ENCODE measurements around the gene PCSK6. TPM values are rescaled to one million over a fixed set of nuclear protein-coding genes. Genes with fewer than 3 reads are reported as not detected.

Gene PCSK6
- total and polyA plus RNA-seq, 5 experiments from 2014 or later: 0.04 to 6.7 (median 1.3) TPM

- H3K27me3 Mint-ChIP-seq: peaks cover 12 to 56% (median 28%) of the 10 kb centered on the region in 5 donors
- peaks cover 2 to 46% (median 17%) of the 10 kb centered on the region in 3 donors for H3K36me3 Mint-ChIP-seq
- no peak overlapping the region for H3K27ac Mint-ChIP-seq
- ATAC-seq (no peak), DNase-seq (no peak)
- POLR2A ChIA-PET: no interaction called here
- no peak overlapping the region for H3K4me3 Mint-ChIP-seq
- peaks cover 5 to 11% (median 10%) of the 10 kb centered on the region in 4 donors for H3K4me1 Mint-ChIP-seq
- peaks cover 22 to 50% (median 40%) of the 10 kb centered on the region in 9 donors for H3K9me3 Mint-ChIP-seq
Observed at GRCh38 chr15:101520395-101520794, 30.9 kb upstream of the PCSK6 start.

GRCh38 chr15:101517504-101517903 lies 28.0 kb upstream of the PCSK6 start:
- Mint-ChIP-seq H3K36me3 (peaks cover 2 to 51% (median 21%) of the 10 kb centered on the region in 3 donors), H3K27ac (no peak overlapping the region), H3K4me3 (no peak overlapping the region), H3K9me3 (peaks cover 22 to 60% (median 40%) of the 10 kb centered on the region in 9 donors), H3K27me3 (peaks cover 9 to 34% (median 24%) of the 10 kb centered on the region in 5 donors), H3K4me1 (peaks cover 5 to 11% (median 6%) of the 10 kb centered on the region in 4 donors)
- DNase-seq (no peak), ATAC-seq (no peak)
- POLR2A ChIA-PET: no interaction called here

GRCh38 chr15:101514318-101514717 lies 24.8 kb upstream of the PCSK6 start:
- H3K4me3 Mint-ChIP-seq: no peak overlapping the region
- H3K4me1 Mint-ChIP-seq: no peaks in the 10 kb centered on the region
- DNase-seq: no peak
- peaks cover 0 to 27% (median 9%) of the 10 kb centered on the region in 5 donors for H3K27me3 Mint-ChIP-seq
- POLR2A ChIA-PET: no interaction called here
- H3K9me3 Mint-ChIP-seq: peaks cover 13 to 48% (median 29%) of the 10 kb centered on the region in 9 donors
- no peak for ATAC-seq
- peaks cover 0 to 36% (median 21%) of the 10 kb centered on the region in 3 donors for H3K36me3 Mint-ChIP-seq
- H3K27ac Mint-ChIP-seq: no peak overlapping the region

- ATAC-seq: no peak
- H3K27me3 Mint-ChIP-seq: peaks cover 4 to 21% (median 6%) of the 10 kb centered on the region in 5 donors
- no peak overlapping the region for H3K4me3 Mint-ChIP-seq
- H3K36me3 Mint-ChIP-seq: peaks cover 0 to 19% (median 12%) of the 10 kb centered on the region in 3 donors
- H3K9me3 Mint-ChIP-seq: peaks cover 6 to 23% (median 15%) of the 10 kb centered on the region in 9 donors
- no peaks in the 10 kb centered on the region for H3K4me1 Mint-ChIP-seq
- no peak overlapping the region for H3K27ac Mint-ChIP-seq
- no peak for DNase-seq
- POLR2A ChIA-PET: no interaction called here
Observed at GRCh38 chr15:101511717-101512116, 22.2 kb upstream of the PCSK6 start.

- peaks cover 0 to 11% (median 5%) of the 10 kb centered on the region in 9 donors for H3K9me3 Mint-ChIP-seq
- POLR2A ChIA-PET: no interaction called here
- no peak overlapping the region for H3K27ac Mint-ChIP-seq
- H3K36me3 Mint-ChIP-seq: peaks cover 0 to 7% (median 4%) of the 10 kb centered on the region in 3 donors
- H3K4me3 Mint-ChIP-seq: no peak overlapping the region
- H3K4me1 Mint-ChIP-seq: no peaks in the 10 kb centered on the region
- ATAC-seq: no peak
- DNase-seq: no peak
- peaks cover 4 to 21% (median 10%) of the 10 kb centered on the region in 5 donors for H3K27me3 Mint-ChIP-seq
Observed at GRCh38 chr15:101510212-101511197, 21.0 kb upstream of the PCSK6 start.

- peaks cover 6 to 30% (median 17%) of the 10 kb centered on the region in 5 donors for H3K27me3 Mint-ChIP-seq
- peaks cover 0 to 3% (median 0%) of the 10 kb centered on the region in 9 donors for H3K9me3 Mint-ChIP-seq
- no peak overlapping the region for H3K4me3 Mint-ChIP-seq
- H3K4me1 Mint-ChIP-seq: no peaks in the 10 kb centered on the region
- no peak overlapping the region for H3K27ac Mint-ChIP-seq
- no peak for ATAC-seq
- no peaks in the 10 kb centered on the region for H3K36me3 Mint-ChIP-seq
- DNase-seq: no peak
- POLR2A ChIA-PET: no interaction called here
Observed at GRCh38 chr15:101509279-101509678, 19.8 kb upstream of the PCSK6 start.

GRCh38 chr15:101506491-101506890 lies 17.0 kb upstream of the PCSK6 start:
- no peak overlapping the region for H3K4me3 Mint-ChIP-seq
- DNase-seq (no peak), ATAC-seq (no peak)
- H3K9me3 Mint-ChIP-seq: no peaks in the 10 kb centered on the region
- H3K27me3 Mint-ChIP-seq: peaks cover 1 to 36% (median 15%) of the 10 kb centered on the region in 5 donors
- no peak overlapping the region for H3K27ac Mint-ChIP-seq
- POLR2A ChIA-PET: no interaction called here
- H3K4me1 Mint-ChIP-seq: peaks cover 1 to 4% (median 3%) of the 10 kb centered on the region in 4 donors
- no peaks in the 10 kb centered on the region for H3K36me3 Mint-ChIP-seq

GRCh38 chr15:101505610-101506337 lies 16.3 kb upstream of the PCSK6 start:
- Mint-ChIP-seq H3K27me3 (peaks cover 1 to 33% (median 15%) of the 10 kb centered on the region in 5 donors), H3K36me3 (no peaks in the 10 kb centered on the region), H3K4me3 (no peak overlapping the region), H3K27ac (no peak overlapping the region), H3K4me1 (peaks cover 4 to 9% (median 6%) of the 10 kb centered on the region in 4 donors), H3K9me3 (no peaks in the 10 kb centered on the region)
- ATAC-seq (no peak), DNase-seq (no peak)
- POLR2A ChIA-PET: no interaction called here

- H3K27ac Mint-ChIP-seq: no peak overlapping the region
- H3K36me3 Mint-ChIP-seq: no peaks in the 10 kb centered on the region
- POLR2A ChIA-PET: no interaction called here
- peaks cover 1 to 26% (median 15%) of the 10 kb centered on the region in 5 donors for H3K27me3 Mint-ChIP-seq
- H3K9me3 Mint-ChIP-seq: no peaks in the 10 kb centered on the region
- ATAC-seq (no peak), DNase-seq (no peak)
- H3K4me3 Mint-ChIP-seq: no peak overlapping the region
- peaks cover 6 to 16% (median 9%) of the 10 kb centered on the region in 4 donors for H3K4me1 Mint-ChIP-seq
Observed at GRCh38 chr15:101504866-101505609, 15.5 kb upstream of the PCSK6 start.

GRCh38 chr15:101504373-101504772 lies 14.9 kb upstream of the PCSK6 start:
- DNase-seq: no peak
- Mint-ChIP-seq H3K4me1 (peaks cover 6 to 18% (median 10%) of the 10 kb centered on the region in 4 donors), H3K9me3 (no peaks in the 10 kb centered on the region), H3K4me3 (no peak overlapping the region), H3K27me3 (peaks cover 1 to 28% (median 16%) of the 10 kb centered on the region in 5 donors), H3K27ac (no peak overlapping the region), H3K36me3 (no peaks in the 10 kb centered on the region)
- POLR2A ChIA-PET: no interaction called here
- no peak for ATAC-seq

GRCh38 chr15:101503296-101503599 lies 13.7 kb upstream of the PCSK6 start:
- Mint-ChIP-seq H3K27ac (no peak overlapping the region), H3K4me1 (peaks cover 6 to 18% (median 10%) of the 10 kb centered on the region in 4 donors), H3K4me3 (no peak overlapping the region), H3K27me3 (peaks cover 1 to 39% (median 15%) of the 10 kb centered on the region in 5 donors), H3K9me3 (no peaks in the 10 kb centered on the region), H3K36me3 (no peaks in the 10 kb centered on the region)
- no peak for DNase-seq
- no peak for ATAC-seq
- POLR2A ChIA-PET: no interaction called here

GRCh38 chr15:101502572-101503295 lies 13.2 kb upstream of the PCSK6 start:
- POLR2A ChIA-PET: no interaction called here
- no peaks in the 10 kb centered on the region for H3K9me3 Mint-ChIP-seq
- H3K4me1 Mint-ChIP-seq: peaks cover 6 to 18% (median 10%) of the 10 kb centered on the region in 4 donors
- no peak overlapping the region for H3K4me3 Mint-ChIP-seq
- no peak for ATAC-seq
- no peak overlapping the region for H3K27ac Mint-ChIP-seq
- H3K36me3 Mint-ChIP-seq: no peaks in the 10 kb centered on the region
- no peak for DNase-seq
- H3K27me3 Mint-ChIP-seq: peaks cover 4 to 44% (median 17%) of the 10 kb centered on the region in 5 donors

Measured in naive thymus-derived CD8-positive, alpha-beta T cell (primary cell).